Activated CD8-positive, alpha-beta T cell treated with anti-CD3 and anti-CD28 coated beads, Interleukin-2, amount 10 ng/mL, durations not matched to agents 7 days and 5 days (primary cell): ENCODE measurements around the gene DDX54. TPM values are rescaled to one million over a fixed set of nuclear protein-coding genes. Genes with fewer than 3 reads are reported as not detected.
A peak's percentile ranks its signal among the peaks of the same experiment; 100 is the strongest.

Experiments used
- ATAC-seq: fragments of 150-1000 bp; cut with Tn5 transposase; one replicate; pipeline ENCODE4 v1.10.0; 2021; ENCODE audit warnings: moderate library complexity
- CTCF ChIA-PET: fragments of 350-600 bp; sonication (Branson Sonifier 250); formaldehyde crosslinking; loops from one replicate; lab custom pipeline; 2021; ENCODE audit warnings: antibody characterized with exemption; lab: Charles Lee
- POLR2A ChIA-PET: fragments of 350-600 bp; sonication (Branson Sonifier 250); formaldehyde crosslinking; loops from one replicate; lab custom pipeline; 2021; ENCODE audit warnings: antibody characterized with exemption; lab: Charles Lee
- DNase-seq: peaks from one replicate; pipeline ENCODE4 v3.0.0-alpha.2; 2020
- H3K27ac Mint-ChIP-seq: one replicate; pipeline ENCODE4 v1.8.0; 2021; ENCODE audit warnings: mild to moderate bottlenecking, mixed read lengths
- H3K27me3 Mint-ChIP-seq: one replicate; pipeline ENCODE4 v1.8.0; 2021; ENCODE audit warnings: low read depth, mixed read lengths
- H3K36me3 Mint-ChIP-seq: one replicate; pipeline ENCODE4 v1.8.0; 2021; ENCODE audit warnings: low read depth, mixed read lengths
- H3K4me1 Mint-ChIP-seq: one replicate; pipeline ENCODE4 v1.8.0; 2021; ENCODE audit warnings: low read depth, mixed read lengths
- H3K4me3 Mint-ChIP-seq: one replicate; pipeline ENCODE4 v1.8.0; 2021; ENCODE audit warnings: mild to moderate bottlenecking, mixed read lengths
- H3K9me3 Mint-ChIP-seq: one replicate; pipeline ENCODE4 v1.8.0; 2022; ENCODE audit warnings: mixed read lengths; ENCODE audit not compliant: insufficient read depth
- total RNA-seq, 2 experiments: library from RNA; stranded (reverse); gene quantifications; one replicate each; pipeline ENCODE4 v1.2.3, GENCODE V29; 2021

Gene DDX54
- 10 to 100 TPM; 79.4 to 82.0 TPM for total RNA-seq

GRCh38 chr12:113185180-113186032 lies at the start of gene DDX54, which contains the start of gene RITA1:
Gene DDX54 (minus strand): TSS chr12:113185478. CDS start chr12:113185451, 27 bp downstream.
Gene RITA1 (plus strand): TSS chr12:113185721. CDS start chr12:113186747, 1,026 bp downstream.
- Mint-ChIP-seq H3K27ac (peak within 1 kb of the TSS; percentile 98), H3K4me1 (peaks cover 35% of the 10 kb centered on the region), H3K4me3 (peak within 1 kb of the TSS; percentile 97), H3K27me3 (no peaks in the 10 kb centered on the region), H3K9me3 (no peaks in the 10 kb centered on the region), H3K36me3 (peaks cover 40% of the 10 kb centered on the region)
- ChIA-PET CTCF (interaction anchor here (0.8 to 2.1 kb wide), 3 partner anchors 12 to 239 kb away, joined by 3 to 14 read pairs (median 4); no protein-coding TSS in a partner anchor), POLR2A (interaction anchor here (0.6 to 2.2 kb wide), 9 partner anchors 9 to 1057 kb away, joined by 3 to 12 read pairs (median 5); partner anchors contain the start of gene OAS2)
- DNase-seq (peak; percentile 84), ATAC-seq (peak; percentile 60)

GRCh38 chr12:113234483-113234882 lies 49.2 kb upstream of the DDX54 start:
- CTCF ChIA-PET = interaction anchor here (0.7 to 2.0 kb wide), 5 partner anchors 11 to 57 kb away, joined by 3 to 31 read pairs (median 3); partner anchors contain the start of gene TPCN1
- Mint-ChIP-seq H3K4me1 (peaks cover 41% of the 10 kb centered on the region), H3K36me3 (peaks cover 30% of the 10 kb centered on the region), H3K27me3 (no peaks in the 10 kb centered on the region), H3K9me3 (no peaks in the 10 kb centered on the region), H3K27ac (no peak overlapping the region), H3K4me3 (no peak overlapping the region)
- POLR2A ChIA-PET = no interaction called here
- DNase-seq = no peak
- ATAC-seq = no peak

DNA sequence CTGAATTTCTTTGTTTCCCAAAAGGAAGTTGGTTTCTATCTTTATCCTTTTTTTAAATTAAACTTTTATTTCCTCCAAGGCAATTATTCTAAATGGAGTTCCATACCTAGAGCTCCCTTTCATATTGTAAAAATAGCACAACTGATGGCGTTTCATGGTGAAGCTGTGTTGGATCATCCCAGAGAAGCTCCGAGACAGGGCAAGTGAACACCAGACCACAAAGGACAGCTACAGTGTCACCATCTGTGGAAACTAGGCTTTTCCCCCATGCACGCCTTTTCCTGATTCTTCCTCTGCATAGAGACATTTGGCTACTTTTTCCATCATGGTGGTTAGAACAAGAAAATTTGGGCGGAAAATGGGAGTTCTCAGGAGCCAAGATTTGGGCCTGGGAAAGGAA lies 48.7 kb upstream of the DDX54 start:
- Mint-ChIP-seq H3K27ac (no peak overlapping the region), H3K27me3 (no peaks in the 10 kb centered on the region), H3K4me1 (peaks cover 46% of the 10 kb centered on the region)

DNA sequence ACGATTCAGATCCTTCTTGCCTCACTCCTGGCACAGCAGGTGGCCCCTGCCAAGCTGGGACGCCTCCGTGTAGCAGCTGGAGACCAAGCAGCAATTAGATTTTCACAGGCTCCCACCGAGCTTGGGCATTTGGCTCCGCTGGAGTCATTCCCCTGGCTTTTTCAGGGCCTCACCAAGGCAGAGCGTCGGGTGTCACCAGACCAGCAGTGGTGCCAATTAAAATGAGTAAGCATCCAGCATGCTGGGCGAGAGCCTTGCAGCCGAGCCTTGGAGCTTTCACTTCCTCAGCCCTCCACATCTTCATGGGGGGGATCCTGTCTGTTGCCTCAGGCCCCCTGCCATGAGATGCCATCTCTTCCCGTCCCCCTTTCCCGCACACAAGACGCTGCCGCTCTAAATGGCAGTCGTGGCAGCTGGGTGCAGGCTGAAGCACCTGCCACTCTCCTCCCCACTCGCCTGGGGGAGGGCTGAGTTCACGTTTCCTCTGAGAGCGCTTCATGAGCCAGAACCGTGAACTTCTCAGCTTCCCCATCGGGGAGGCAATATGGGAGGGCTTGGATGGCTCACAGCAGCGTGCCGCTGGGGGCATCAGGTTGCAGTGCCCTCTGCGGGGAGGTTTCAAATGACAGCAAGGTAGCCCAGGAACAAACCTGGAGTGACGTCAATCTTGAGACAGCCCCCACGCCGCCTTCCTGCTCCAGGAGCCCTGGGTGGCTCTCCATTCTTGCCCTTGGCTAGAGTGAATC lies 47.7 kb upstream of the DDX54 start:
- H3K36me3 Mint-ChIP-seq = peaks cover 29% of the 10 kb centered on the region
- no peaks in the 10 kb centered on the region for H3K9me3 Mint-ChIP-seq
- peaks cover 53% of the 10 kb centered on the region for H3K4me1 Mint-ChIP-seq
- no peaks in the 10 kb centered on the region for H3K27me3 Mint-ChIP-seq
- H3K27ac Mint-ChIP-seq = peak overlapping the region; percentile 94
- peak; percentile 81 for DNase-seq
- POLR2A ChIA-PET = interaction anchor here (0.6 to 1.7 kb wide), 4 partner anchors 11 to 126 kb away, joined by 3 to 6 read pairs (median 4); no protein-coding TSS in a partner anchor
- H3K4me3 Mint-ChIP-seq = peak overlapping the region; percentile 73
- peak; percentile 95 for ATAC-seq
- CTCF ChIA-PET = interaction anchor here (0.6 to 2.3 kb wide), 9 partner anchors 11 to 102 kb away, joined by 3 to 31 read pairs (median 4); partner anchors contain the start of genes SLC8B1 and TPCN1

More for the DNA sequence above, 48.7 kb upstream of the DDX54 start:
- Mint-ChIP-seq H3K36me3 (peaks cover 28% of the 10 kb centered on the region), H3K9me3 (no peaks in the 10 kb centered on the region), H3K4me3 (no peak overlapping the region)
- ATAC-seq = no peak
- ChIA-PET POLR2A (interaction anchor here (1.4 kb wide), 1 partner anchor 29 kb away, joined by 4 read pairs; no protein-coding TSS in a partner anchor), CTCF (interaction anchor here (0.7 to 2.0 kb wide), 5 partner anchors 11 to 56 kb away, joined by 3 to 31 read pairs (median 3); partner anchors contain the start of gene TPCN1)
- no peak for DNase-seq

DNA sequence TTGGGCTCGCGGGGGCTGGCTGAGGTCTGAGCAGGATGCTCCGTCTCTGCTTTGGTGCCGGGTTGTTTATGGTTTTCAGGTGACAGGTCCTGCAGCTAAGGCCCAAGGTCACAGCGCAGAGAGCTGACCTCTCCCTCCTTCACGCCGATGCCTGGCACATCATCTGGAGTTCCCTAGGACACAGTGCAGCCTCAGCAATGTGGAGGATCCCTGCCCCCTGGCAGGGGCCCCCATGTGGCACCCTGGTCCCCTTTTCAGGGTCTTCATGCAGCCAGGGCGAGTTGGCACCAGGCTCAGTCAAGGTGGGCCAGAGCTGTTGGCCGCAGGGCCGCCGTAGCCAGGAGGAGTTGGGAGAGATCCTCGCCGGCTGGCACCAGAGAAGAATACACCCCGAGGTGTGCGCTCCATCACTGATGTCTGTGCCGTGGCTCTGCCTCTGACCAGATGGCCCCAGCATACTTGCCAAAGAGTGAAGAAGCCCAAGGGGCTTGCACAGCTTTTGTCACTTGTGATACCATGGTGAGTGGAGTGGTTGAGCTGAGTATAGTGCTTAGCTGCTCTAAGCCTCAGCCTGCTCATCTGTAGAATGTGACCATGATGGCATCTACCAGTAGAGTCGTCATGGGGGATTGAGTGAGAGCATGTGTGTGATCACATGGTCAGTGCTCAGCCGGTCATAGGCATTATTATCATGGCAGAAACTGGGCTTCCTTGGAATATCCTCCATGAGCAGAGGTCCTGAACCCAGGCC lies 47.0 kb upstream of the DDX54 start:
- H3K4me3 Mint-ChIP-seq = peak overlapping the region; percentile 73
- peak overlapping the region; percentile 94 for H3K27ac Mint-ChIP-seq
- H3K9me3 Mint-ChIP-seq = no peaks in the 10 kb centered on the region
- no peaks in the 10 kb centered on the region for H3K27me3 Mint-ChIP-seq
- CTCF ChIA-PET = interaction anchor here (0.6 to 2.3 kb wide), 8 partner anchors 10 to 103 kb away, joined by 3 to 31 read pairs (median 5); partner anchors contain the start of genes SLC8B1 and TPCN1
- peaks cover 51% of the 10 kb centered on the region for H3K4me1 Mint-ChIP-seq
- DNase-seq = no peak
- POLR2A ChIA-PET = interaction anchor here (1.1 to 1.7 kb wide), 2 partner anchors 10 to 48 kb away, joined by 4 to 6 read pairs; no protein-coding TSS in a partner anchor
- no peak for ATAC-seq
- peaks cover 35% of the 10 kb centered on the region for H3K36me3 Mint-ChIP-seq

DNA sequence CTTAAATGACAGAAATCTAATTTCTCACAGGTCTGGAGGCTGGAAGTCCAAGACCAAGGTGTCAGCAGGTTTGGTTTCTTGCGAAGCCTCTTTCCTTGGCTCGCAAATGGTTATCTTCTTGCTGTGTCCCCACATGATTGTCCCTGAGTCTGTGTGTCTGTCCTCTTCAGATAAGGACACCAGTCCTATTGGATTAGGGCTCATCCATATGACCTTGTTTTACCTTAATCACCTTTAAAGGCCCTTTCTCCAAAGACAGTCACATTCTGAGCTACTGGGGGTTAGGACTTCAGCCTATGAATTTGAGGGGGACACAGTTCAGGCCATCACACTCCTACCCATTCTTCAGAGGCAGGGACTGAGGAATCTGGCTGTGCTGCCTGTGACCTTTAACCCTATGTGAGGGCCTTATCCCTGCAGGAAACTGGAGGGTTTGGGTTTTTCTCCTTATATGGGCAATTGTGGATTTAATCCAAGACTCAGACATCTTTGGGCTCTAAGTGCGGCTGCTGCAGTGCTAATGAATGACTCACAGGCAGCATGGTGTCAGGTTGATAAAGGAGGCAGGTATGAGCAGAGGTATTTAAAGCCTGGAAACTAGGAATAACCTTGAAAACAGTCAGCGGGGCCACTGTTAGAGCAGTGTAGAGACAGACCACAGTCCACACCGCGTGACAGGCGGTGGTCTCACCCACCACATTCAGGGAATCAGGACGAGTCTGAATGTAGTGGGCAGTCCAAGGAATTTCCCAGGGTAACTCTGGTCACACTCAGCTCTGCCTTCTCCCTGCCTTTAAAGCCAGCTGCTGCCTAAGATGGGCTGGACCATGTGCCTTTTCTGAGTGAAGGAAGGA lies 46.2 kb upstream of the DDX54 start:
- Mint-ChIP-seq H3K27me3 (no peaks in the 10 kb centered on the region), H3K4me1 (peaks cover 52% of the 10 kb centered on the region), H3K4me3 (no peak overlapping the region), H3K36me3 (peaks cover 36% of the 10 kb centered on the region), H3K27ac (no peak overlapping the region), H3K9me3 (no peaks in the 10 kb centered on the region)
- POLR2A ChIA-PET = interaction anchor here (1.1 kb wide), 1 partner anchor 47 kb away, joined by 4 read pairs; no protein-coding TSS in a partner anchor
- DNase-seq = no peak
- ATAC-seq = no peak
- CTCF ChIA-PET = interaction anchor here (2.0 to 2.3 kb wide), 2 partner anchors 28 to 34 kb away, joined by 4 to 13 read pairs; no protein-coding TSS in a partner anchor

GRCh38 chr12:113230315-113231234 lies 45.3 kb upstream of the DDX54 start:
- no peaks in the 10 kb centered on the region for H3K9me3 Mint-ChIP-seq
- H3K27me3 Mint-ChIP-seq = no peaks in the 10 kb centered on the region
- H3K36me3 Mint-ChIP-seq = peaks cover 36% of the 10 kb centered on the region
- no peak for DNase-seq
- H3K4me3 Mint-ChIP-seq = no peak overlapping the region
- ChIA-PET CTCF (interaction anchor here (1.5 to 2.0 kb wide), 2 partner anchors 19 to 33 kb away, joined by 4 read pairs; no protein-coding TSS in a partner anchor), POLR2A (no interaction called here)
- peak overlapping the region; percentile 87 for H3K27ac Mint-ChIP-seq
- H3K4me1 Mint-ChIP-seq = peaks cover 52% of the 10 kb centered on the region
- no peak for ATAC-seq

DNA sequence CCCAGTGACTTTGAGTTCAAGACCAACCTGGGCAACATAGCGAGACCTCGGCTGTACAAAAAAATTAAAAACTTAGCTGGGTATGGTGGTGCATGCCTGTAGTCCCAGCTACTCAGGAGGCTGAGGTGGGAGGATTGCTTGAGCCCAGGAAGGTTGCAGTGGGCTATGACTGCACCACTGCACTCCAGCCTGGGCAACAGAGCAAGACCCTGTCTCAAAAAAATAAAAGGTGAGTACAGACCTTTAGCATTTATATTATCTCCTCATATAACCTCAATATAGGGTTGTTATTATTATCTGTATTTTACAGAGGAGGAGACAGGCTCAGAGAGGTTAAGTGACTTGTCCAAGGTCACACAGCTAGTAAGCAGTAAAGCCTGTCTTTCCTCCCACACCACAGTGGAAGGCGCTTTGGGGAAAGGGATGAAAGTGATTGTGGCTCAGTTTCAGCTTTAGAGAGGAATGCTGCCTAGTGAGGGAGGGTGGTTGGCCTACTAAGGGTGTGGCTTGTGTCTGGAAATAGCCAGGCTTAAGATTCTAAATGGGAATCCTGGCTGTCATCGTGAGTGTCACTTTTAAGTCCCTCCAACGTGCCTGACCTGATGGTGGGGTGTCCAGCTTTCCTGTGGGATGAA lies 43.2 kb upstream of the DDX54 start:
- no peak for ATAC-seq
- H3K27ac Mint-ChIP-seq = peak overlapping the region; percentile 63
- DNase-seq = no peak
- H3K36me3 Mint-ChIP-seq = peaks cover 36% of the 10 kb centered on the region
- H3K27me3 Mint-ChIP-seq = no peaks in the 10 kb centered on the region
- H3K4me3 Mint-ChIP-seq = no peak overlapping the region
- ChIA-PET POLR2A (no interaction called here), CTCF (interaction anchor here (2.2 kb wide), 1 partner anchor 21 kb away, joined by 6 read pairs; no protein-coding TSS in a partner anchor)
- no peaks in the 10 kb centered on the region for H3K9me3 Mint-ChIP-seq
- H3K4me1 Mint-ChIP-seq = peaks cover 56% of the 10 kb centered on the region
